Epithelial cell of esophagus (primary cell): ENCODE results near the gene FAM98B.

Source experiments
- DNase-seq: peaks from one replicate; pipeline ENCODE4 v3.0.0; 2010; ENCODE audit warnings: low read depth
- H3K4me3 ChIP-seq: 2 replicates; pipeline ENCODE4 v1.5.1; 2011; ENCODE audit warnings: mild to moderate bottlenecking, low read length, control low read depth
- CTCF ChIP-seq: IDR thresholded peaks from 2 replicates; pipeline ENCODE4 v1.5.1; 2011; ENCODE audit warnings: low read depth, mild to moderate bottlenecking, low read length, control low read depth, inconsistent platforms; ENCODE audit not compliant: insufficient read depth; ENCODE audit errors: missing control alignments

FAM98B gene

GRCh38 chr15:38481761-38482160, 27.8 kb downstream of the FAM98B start:
- no peak for TF ChIP-seq CTCF
- no peak for DNase-seq

GRCh38 chr15:38482572-38482971, 28.6 kb downstream of the FAM98B start:
- H3K4me3 ChIP-seq, result no peak overlapping the region
- TF ChIP-seq CTCF, result no peak
- no peak for DNase-seq

More at GRCh38 chr15:38481761-38482160, 27.8 kb downstream of the FAM98B start:
- H3K4me3 ChIP-seq, result no peak overlapping the region

GRCh38 chr15:38486936-38487335, 33.0 kb downstream of the FAM98B start:
- no peak for DNase-seq
- H3K4me3 ChIP-seq, result no peak overlapping the region

GRCh38 chr15:38487378-38487777, 33.5 kb downstream of the FAM98B start:
- no peak for DNase-seq
- no peak overlapping the region for H3K4me3 ChIP-seq
- no peak for TF ChIP-seq CTCF

More at GRCh38 chr15:38486936-38487335, 33.0 kb downstream of the FAM98B start:
- TF ChIP-seq CTCF, result no peak

DNA sequence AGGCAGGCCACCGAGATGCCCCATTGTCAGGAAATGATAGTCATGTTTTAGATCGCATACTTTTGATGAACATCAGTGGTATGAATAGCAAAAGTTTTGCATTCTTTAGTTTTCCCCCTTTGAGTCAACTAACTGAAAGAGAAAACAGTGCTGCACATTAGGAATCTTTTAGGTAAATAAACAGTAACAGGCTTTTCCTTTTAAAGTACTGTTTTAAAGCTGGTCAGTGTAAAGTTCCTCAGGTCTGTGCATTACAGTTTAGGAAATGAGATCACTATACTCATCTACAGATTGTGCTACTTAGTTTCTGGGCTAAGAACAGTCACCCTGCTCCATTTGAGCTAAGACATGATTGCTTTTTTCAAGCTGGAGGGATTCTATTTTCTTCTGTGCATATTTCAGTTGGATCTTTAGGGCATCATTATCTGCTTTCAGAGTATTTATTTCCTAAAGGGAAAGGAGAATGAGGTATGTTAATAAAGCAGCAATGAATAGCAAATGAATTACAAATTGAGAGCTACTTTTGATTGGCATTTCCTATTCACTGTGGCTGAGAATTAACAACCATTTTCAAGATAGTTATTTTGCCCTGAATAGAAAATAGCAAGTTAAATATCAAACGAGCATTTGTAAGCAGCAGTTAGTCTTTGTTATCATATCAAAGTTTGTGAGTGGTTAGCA, 36.5 kb downstream of the FAM98B start:
- H3K4me3 ChIP-seq, result no peak overlapping the region
- TF ChIP-seq CTCF, result no peak
- no peak for DNase-seq

DNA sequence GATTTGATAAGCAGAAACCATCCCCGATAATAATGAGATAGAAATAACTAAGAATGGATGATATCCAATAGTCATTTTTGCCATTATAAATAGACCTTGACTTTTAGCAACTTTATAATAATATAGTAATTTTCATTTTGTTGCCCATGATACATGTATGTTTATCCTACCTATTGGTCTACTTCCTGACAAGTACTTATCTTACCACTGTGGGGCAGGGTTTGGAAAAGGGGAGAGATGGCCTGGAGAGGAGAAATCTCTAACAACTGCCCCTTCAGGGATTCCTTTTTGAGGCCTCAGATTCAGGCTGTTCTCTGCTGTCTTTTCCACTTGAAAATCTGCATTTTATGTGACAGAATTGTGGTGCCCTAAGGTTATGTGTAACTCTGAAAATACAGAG, 42.2 kb downstream of the FAM98B start:
- no peak for DNase-seq
- no peak for TF ChIP-seq CTCF
- no peak overlapping the region for H3K4me3 ChIP-seq

DNA sequence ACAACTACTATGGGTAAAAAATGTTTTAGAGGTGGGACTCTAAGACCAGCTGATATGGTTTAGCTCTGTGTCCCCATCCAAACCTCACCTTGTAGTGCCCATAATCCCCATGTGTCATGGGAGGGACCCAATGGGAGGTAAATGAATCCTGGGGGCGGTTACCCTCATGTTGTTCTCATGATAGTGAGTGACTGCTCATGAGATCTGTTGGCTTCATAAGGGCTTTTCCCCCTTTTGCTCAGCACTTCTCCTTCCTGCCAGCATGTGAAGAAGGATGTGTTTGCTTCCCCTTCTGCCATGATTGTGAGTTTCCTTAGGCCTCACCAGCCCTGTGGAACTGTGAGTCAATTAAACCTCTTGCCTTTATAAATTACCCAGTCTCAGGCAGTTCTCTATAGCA, 45.7 kb downstream of the FAM98B start:
- H3K4me3 ChIP-seq, result no peak overlapping the region
- no peak for TF ChIP-seq CTCF

More for the DNA sequence above, 45.7 kb downstream of the FAM98B start:
- DNase-seq, result no peak
